ENCODE data around the gene MTCH1. TPM values are rescaled to one million over a fixed set of nuclear protein-coding genes. Genes with fewer than 3 reads are reported as not detected.

Gene MTCH1
- total RNA-seq, 1 experiment from 2014 or later: 161 TPM

DNA sequence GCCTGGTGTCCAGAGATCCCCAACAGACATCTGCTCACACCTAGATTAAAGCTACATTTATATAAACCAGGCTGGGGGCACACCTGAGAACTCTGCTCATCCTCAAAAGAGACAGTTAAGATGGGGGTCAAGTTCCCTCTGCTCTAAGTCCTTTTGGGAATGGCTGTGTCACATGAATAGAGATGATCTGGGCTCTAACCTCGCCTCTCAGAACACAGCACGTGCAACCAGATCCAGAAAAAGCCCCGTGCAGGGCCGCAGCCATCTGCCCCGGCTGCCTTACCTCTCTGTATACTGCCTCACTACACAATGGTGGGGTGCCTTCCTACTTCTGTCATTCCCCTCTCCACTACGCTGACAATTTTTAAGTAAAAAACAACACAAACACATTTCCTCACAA lies 5.9 kb downstream of the MTCH1 start:
- Histone ChIP-seq H3K27me3 (ENCODE audit: insufficient read depth, low read length) (no peaks in the 10 kb centered on the region), H3K4me2 (ENCODE audit: low read length) (no peak overlapping the region), H3K9me2 (ENCODE audit: insufficient read depth) (no peaks in the 10 kb centered on the region), H4K20me1 (ENCODE audit: insufficient read depth) (peaks cover 11% of the 10 kb centered on the region; the same call in 1 of the 2 replicates), H3K4me3 (replicated peaks in 1 of 2; ENCODE audit: low read depth in 1 of 2, low read length in 2 of 2) (no peak overlapping the region), H3K27ac (ENCODE audit: low read depth, low read length) (no peak overlapping the region), H3K9ac (ENCODE audit: low read length) (no peak overlapping the region), H2AFZ (ENCODE audit: low read depth, low read length, poor library complexity, severe bottlenecking) (no peak overlapping the region), H3K79me2 (ENCODE audit: insufficient read depth, low read length) (peaks cover 75% of the 10 kb centered on the region), H3K36me3 (ENCODE audit: control insufficient read depth in 1 of 2, insufficient read depth in 2 of 2, low read length in 2 of 2) (peaks cover 30 to 54% of the 10 kb centered on the region in 2 experiments), H3K4me1 (ENCODE audit: control insufficient read depth in 1 of 2, insufficient read depth in 2 of 2, low read length in 2 of 2) (peaks cover 7 to 19% of the 10 kb centered on the region in 2 experiments; a peak in 3 of 4 replicates), H3K9me3 (ENCODE audit: control insufficient read depth in 1 of 2, insufficient read depth in 1 of 2, low read depth in 1 of 2, low read length in 2 of 2) (no peaks in the 10 kb centered on the region)
- intact Hi-C loops (cut with micrococcal nuclease): no loop called here
- RAD21 ChIA-PET (ENCODE audit: low non-redundant PET in 1 of 2, low total read pairs in 2 of 2, uncharacterized antibody in 2 of 2, unreplicated experiment in 2 of 2): no interaction called here
- BruUV-seq (replicated peaks): no TSS peak
- no peak for TF ChIP-seq SIN3A (IDR thresholded peaks at IDR 0.05; ENCODE audit: low read depth)
- TF ChIP-seq, protein P1, sequence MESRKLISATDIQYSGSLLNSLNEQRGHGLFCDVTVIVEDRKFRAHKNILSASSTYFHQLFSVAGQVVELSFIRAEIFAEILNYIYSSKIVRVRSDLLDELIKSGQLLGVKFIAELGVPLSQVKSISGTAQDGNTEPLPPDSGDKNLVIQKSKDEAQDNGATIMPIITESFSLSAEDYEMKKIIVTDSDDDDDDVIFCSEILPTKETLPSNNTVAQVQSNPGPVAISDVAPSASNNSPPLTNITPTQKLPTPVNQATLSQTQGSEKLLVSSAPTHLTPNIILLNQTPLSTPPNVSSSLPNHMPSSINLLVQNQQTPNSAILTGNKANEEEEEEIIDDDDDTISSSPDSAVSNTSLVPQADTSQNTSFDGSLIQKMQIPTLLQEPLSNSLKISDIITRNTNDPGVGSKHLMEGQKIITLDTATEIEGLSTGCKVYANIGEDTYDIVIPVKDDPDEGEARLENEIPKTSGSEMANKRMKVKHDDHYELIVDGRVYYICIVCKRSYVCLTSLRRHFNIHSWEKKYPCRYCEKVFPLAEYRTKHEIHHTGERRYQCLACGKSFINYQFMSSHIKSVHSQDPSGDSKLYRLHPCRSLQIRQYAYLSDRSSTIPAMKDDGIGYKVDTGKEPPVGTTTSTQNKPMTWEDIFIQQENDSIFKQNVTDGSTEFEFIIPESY (IDR thresholded peaks at IDR 0.05; ENCODE audit: extremely low read depth, insufficient replicate concordance, low read length): no peak
- TF ChIP-seq, protein P2, sequence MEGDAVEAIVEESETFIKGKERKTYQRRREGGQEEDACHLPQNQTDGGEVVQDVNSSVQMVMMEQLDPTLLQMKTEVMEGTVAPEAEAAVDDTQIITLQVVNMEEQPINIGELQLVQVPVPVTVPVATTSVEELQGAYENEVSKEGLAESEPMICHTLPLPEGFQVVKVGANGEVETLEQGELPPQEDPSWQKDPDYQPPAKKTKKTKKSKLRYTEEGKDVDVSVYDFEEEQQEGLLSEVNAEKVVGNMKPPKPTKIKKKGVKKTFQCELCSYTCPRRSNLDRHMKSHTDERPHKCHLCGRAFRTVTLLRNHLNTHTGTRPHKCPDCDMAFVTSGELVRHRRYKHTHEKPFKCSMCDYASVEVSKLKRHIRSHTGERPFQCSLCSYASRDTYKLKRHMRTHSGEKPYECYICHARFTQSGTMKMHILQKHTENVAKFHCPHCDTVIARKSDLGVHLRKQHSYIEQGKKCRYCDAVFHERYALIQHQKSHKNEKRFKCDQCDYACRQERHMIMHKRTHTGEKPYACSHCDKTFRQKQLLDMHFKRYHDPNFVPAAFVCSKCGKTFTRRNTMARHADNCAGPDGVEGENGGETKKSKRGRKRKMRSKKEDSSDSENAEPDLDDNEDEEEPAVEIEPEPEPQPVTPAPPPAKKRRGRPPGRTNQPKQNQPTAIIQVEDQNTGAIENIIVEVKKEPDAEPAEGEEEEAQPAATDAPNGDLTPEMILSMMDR (IDR thresholded peaks at IDR 0.05 in 2 of 3, conservative IDR thresholded peaks at IDR 0.05 in 1 of 3; ENCODE audit: borderline replicate concordance in 1 of 3, insufficient read depth in 1 of 3, low read depth in 2 of 3, low read length in 2 of 3): no peak
- TF ChIP-seq TCF7L2 (IDR thresholded peaks at IDR 0.05; ENCODE audit: borderline replicate concordance, extremely low read depth, insufficient read depth, insufficient read length): no peak
- no peak for TF ChIP-seq EZH2 (IDR thresholded peaks at IDR 0.05)
- TF ChIP-seq CEBPB (IDR thresholded peaks at IDR 0.05; ENCODE audit: low read depth): no peak
- no peak for TF ChIP-seq JUND (IDR thresholded peaks at IDR 0.05)
- no peak for TF ChIP-seq ELF1 (IDR thresholded peaks at IDR 0.05; ENCODE audit: borderline replicate concordance, low read depth)
- TF ChIP-seq SRF (IDR thresholded peaks at IDR 0.05; ENCODE audit: low read depth): no peak
- POLR2A ChIA-PET: no interaction called here
- CTCF ChIA-PET: no interaction called here
- DNase-seq (ENCODE audit: low read depth, low spot score): no peak
- no peak for ATAC-seq

Data from HCT116 (cell line).